ENCODE measurements around the gene ALOX15. TPM values are rescaled to one million over a fixed set of nuclear protein-coding genes. Genes with fewer than 3 reads are reported as not detected.
A peak's percentile ranks its signal among the peaks of the same experiment; 100 is the strongest.

The ALOX15 gene
- total RNA-seq, 1 experiment from 2014 or later: not detected

DNA sequence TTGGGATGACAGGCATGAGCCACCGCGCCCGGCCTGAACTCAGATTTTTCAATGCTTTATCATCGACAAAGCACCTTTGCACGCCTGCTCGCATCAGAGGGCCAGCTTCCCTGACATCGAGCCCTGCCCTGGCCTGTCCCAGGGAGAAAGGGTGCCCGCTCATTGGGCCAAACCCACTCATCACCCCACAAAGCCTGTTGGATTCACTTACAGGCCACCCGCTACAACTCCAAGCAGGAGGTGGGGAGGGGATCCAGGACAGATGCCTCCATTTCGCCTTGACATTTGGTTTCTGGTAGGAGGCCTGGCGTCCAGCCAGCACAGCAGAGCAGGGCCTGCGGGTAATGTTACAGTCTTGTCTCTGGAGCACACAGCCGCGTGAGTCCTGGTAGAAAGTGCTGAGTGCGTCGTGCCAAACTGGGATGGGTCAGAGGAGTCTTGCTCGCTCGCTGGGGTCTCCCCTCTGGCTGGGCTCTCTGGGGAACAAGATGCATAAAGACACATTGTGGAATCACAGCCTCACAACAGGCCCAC is 37.3 kb downstream of the ALOX15 start:
- Mint-ChIP-seq H3K36me3 (ENCODE audit: insufficient read depth, unreplicated experiment) (no peaks in the 10 kb centered on the region), H3K4me3 (ENCODE audit: unreplicated experiment) (no peak overlapping the region), H3K27ac (ENCODE audit: low read depth, unreplicated experiment) (no peak overlapping the region), H3K27me3 (ENCODE audit: insufficient read depth, unreplicated experiment) (peaks cover 39% of the 10 kb centered on the region), H3K4me1 (ENCODE audit: insufficient read depth, unreplicated experiment) (no peaks in the 10 kb centered on the region), H3K9me3 (ENCODE audit: unreplicated experiment) (no peaks in the 10 kb centered on the region)
- intact Hi-C loops (cut with micrococcal nuclease): no loop called here
- POLR2A ChIA-PET: no interaction called here
- DNase-seq (ENCODE audit: unreplicated experiment): peak; percentile 8
- CTCF ChIA-PET: interaction anchor here (0.9 kb wide), 1 partner anchor 285 kb away, joined by 4 read pairs; no protein-coding TSS in a partner anchor
- TF ChIP-seq, protein P1, sequence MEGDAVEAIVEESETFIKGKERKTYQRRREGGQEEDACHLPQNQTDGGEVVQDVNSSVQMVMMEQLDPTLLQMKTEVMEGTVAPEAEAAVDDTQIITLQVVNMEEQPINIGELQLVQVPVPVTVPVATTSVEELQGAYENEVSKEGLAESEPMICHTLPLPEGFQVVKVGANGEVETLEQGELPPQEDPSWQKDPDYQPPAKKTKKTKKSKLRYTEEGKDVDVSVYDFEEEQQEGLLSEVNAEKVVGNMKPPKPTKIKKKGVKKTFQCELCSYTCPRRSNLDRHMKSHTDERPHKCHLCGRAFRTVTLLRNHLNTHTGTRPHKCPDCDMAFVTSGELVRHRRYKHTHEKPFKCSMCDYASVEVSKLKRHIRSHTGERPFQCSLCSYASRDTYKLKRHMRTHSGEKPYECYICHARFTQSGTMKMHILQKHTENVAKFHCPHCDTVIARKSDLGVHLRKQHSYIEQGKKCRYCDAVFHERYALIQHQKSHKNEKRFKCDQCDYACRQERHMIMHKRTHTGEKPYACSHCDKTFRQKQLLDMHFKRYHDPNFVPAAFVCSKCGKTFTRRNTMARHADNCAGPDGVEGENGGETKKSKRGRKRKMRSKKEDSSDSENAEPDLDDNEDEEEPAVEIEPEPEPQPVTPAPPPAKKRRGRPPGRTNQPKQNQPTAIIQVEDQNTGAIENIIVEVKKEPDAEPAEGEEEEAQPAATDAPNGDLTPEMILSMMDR (IDR thresholded peaks at IDR 0.05; ENCODE audit: unreplicated experiment): no peak
- no TSS peak for BruUV-seq (replicated peaks)

GRCh38 chr17:4602041-4602440 is 39.4 kb downstream of the ALOX15 start:
- Mint-ChIP-seq H3K27me3 (ENCODE audit: insufficient read depth, unreplicated experiment) (peaks cover 20% of the 10 kb centered on the region), H3K27ac (ENCODE audit: low read depth, unreplicated experiment) (no peak overlapping the region), H3K36me3 (ENCODE audit: insufficient read depth, unreplicated experiment) (no peaks in the 10 kb centered on the region), H3K9me3 (ENCODE audit: unreplicated experiment) (no peaks in the 10 kb centered on the region), H3K4me1 (ENCODE audit: insufficient read depth, unreplicated experiment) (no peaks in the 10 kb centered on the region), H3K4me3 (ENCODE audit: unreplicated experiment) (no peak overlapping the region)
- POLR2A ChIA-PET: no interaction called here
- BruUV-seq (replicated peaks): no TSS peak
- intact Hi-C loops (cut with micrococcal nuclease): no loop called here
- no peak for DNase-seq (ENCODE audit: unreplicated experiment)
- TF ChIP-seq, protein P1 (IDR thresholded peaks at IDR 0.05; ENCODE audit: unreplicated experiment): no peak
- CTCF ChIA-PET: interaction anchor here (1.0 kb wide), 1 partner anchor 25 kb away, joined by 4 read pairs; no protein-coding TSS in a partner anchor

- no TSS peak for BruUV-seq (replicated peaks)
- H3K27me3 Mint-ChIP-seq (ENCODE audit: insufficient read depth, unreplicated experiment): peaks cover 20% of the 10 kb centered on the region
- H3K36me3 Mint-ChIP-seq (ENCODE audit: insufficient read depth, unreplicated experiment): no peaks in the 10 kb centered on the region
- intact Hi-C loops (cut with micrococcal nuclease): no loop called here
- ChIA-PET POLR2A (no interaction called here), CTCF (interaction anchor here (0.6 to 3.1 kb wide), 2 partner anchors 22 to 35 kb away, joined by 3 to 13 read pairs; no protein-coding TSS in a partner anchor)
- no peaks in the 10 kb centered on the region for H3K4me1 Mint-ChIP-seq (ENCODE audit: insufficient read depth, unreplicated experiment)
- H3K27ac Mint-ChIP-seq (ENCODE audit: low read depth, unreplicated experiment): no peak overlapping the region
- H3K4me3 Mint-ChIP-seq (ENCODE audit: unreplicated experiment): no peak overlapping the region
- no peak for DNase-seq (ENCODE audit: unreplicated experiment)
- TF ChIP-seq, protein P1 (IDR thresholded peaks at IDR 0.05; ENCODE audit: unreplicated experiment): no peak
- no peaks in the 10 kb centered on the region for H3K9me3 Mint-ChIP-seq (ENCODE audit: unreplicated experiment)
Observed at GRCh38 chr17:4601326-4601725, 40.2 kb downstream of the ALOX15 start.

GRCh38 chr17:4600563-4600962 is 40.9 kb downstream of the ALOX15 start:
- no peaks in the 10 kb centered on the region for H3K4me1 Mint-ChIP-seq (ENCODE audit: insufficient read depth, unreplicated experiment)
- CTCF ChIA-PET: interaction anchor here (0.6 to 3.1 kb wide), 2 partner anchors 22 to 34 kb away, joined by 3 to 13 read pairs; no protein-coding TSS in a partner anchor

More at GRCh38 chr17:4600563-4600962, 40.9 kb downstream of the ALOX15 start:
- Mint-ChIP-seq H3K36me3 (ENCODE audit: insufficient read depth, unreplicated experiment) (no peaks in the 10 kb centered on the region), H3K4me3 (ENCODE audit: unreplicated experiment) (no peak overlapping the region), H3K27me3 (ENCODE audit: insufficient read depth, unreplicated experiment) (peaks cover 20% of the 10 kb centered on the region), H3K9me3 (ENCODE audit: unreplicated experiment) (no peaks in the 10 kb centered on the region), H3K27ac (ENCODE audit: low read depth, unreplicated experiment) (no peak overlapping the region)
- intact Hi-C loops (cut with micrococcal nuclease): no loop called here
- BruUV-seq (replicated peaks): no TSS peak
- DNase-seq (ENCODE audit: unreplicated experiment): no peak
- POLR2A ChIA-PET: no interaction called here
- TF ChIP-seq, protein P1 (IDR thresholded peaks at IDR 0.05; ENCODE audit: unreplicated experiment): no peak
